HepG2 (cell line): ENCODE measurements around the gene DACT2.

Source experiments
- GABPA ChIP-seq, 2 experiments: IDR thresholded peaks; 2 replicates each; pipeline ENCODE4 v1.6.1; 2011 to 2016; ENCODE audit warnings: low read depth in 2 of 2, low read length in 1 of 2, missing biosample characterization in 1 of 2, missing genetic modification characterization in 1 of 2
- KAT7 ChIP-seq: IDR thresholded peaks from 2 replicates; pipeline ENCODE4 v1.6.1; 2018; ENCODE audit warnings: borderline replicate concordance, missing compliant biosample characterization
- TBP ChIP-seq: sonication (generic); formaldehyde crosslinking; IDR thresholded peaks from 2 replicates; pipeline ENCODE4 v1.5.0; 2020; ENCODE audit warnings: missing genetic modification reagents
- ZBTB20 ChIP-seq: sonication (generic); formaldehyde crosslinking; IDR thresholded peaks from 2 replicates; pipeline ENCODE4 v1.8.1; 2023; ENCODE audit warnings: missing genetic modification reagents, low read depth, mild to moderate bottlenecking, borderline replicate concordance
- ZNF143 ChIP-seq: sonication (generic); formaldehyde crosslinking; IDR thresholded peaks from 2 replicates; pipeline ENCODE4 v1.4.0; 2020; ENCODE audit warnings: missing genetic modification reagents
- ZNF274 ChIP-seq: sonication (generic); formaldehyde crosslinking; IDR thresholded peaks from 2 replicates; pipeline ENCODE4 v1.5.1; 2020; ENCODE audit warnings: mild to moderate bottlenecking, missing genetic modification reagents
- TF ChIP-seq, protein P1 (sequence below): sonication (generic); formaldehyde crosslinking; IDR thresholded peaks from 2 replicates; pipeline ENCODE4 v1.5.0; 2020; ENCODE audit warnings: mild to moderate bottlenecking, missing genetic modification reagents, moderate library complexity
- TF ChIP-seq, protein P2 (sequence below): sonication (generic); formaldehyde crosslinking; IDR thresholded peaks from 2 replicates; pipeline ENCODE4 v1.5.0; 2020; ENCODE audit warnings: missing genetic modification reagents
- TF ChIP-seq, protein P3 (sequence below): sonication (generic); formaldehyde crosslinking; IDR thresholded peaks from 2 replicates; pipeline ENCODE4 v1.9.0; 2021; ENCODE audit warnings: missing genetic modification reagents, borderline replicate concordance

DNA sequence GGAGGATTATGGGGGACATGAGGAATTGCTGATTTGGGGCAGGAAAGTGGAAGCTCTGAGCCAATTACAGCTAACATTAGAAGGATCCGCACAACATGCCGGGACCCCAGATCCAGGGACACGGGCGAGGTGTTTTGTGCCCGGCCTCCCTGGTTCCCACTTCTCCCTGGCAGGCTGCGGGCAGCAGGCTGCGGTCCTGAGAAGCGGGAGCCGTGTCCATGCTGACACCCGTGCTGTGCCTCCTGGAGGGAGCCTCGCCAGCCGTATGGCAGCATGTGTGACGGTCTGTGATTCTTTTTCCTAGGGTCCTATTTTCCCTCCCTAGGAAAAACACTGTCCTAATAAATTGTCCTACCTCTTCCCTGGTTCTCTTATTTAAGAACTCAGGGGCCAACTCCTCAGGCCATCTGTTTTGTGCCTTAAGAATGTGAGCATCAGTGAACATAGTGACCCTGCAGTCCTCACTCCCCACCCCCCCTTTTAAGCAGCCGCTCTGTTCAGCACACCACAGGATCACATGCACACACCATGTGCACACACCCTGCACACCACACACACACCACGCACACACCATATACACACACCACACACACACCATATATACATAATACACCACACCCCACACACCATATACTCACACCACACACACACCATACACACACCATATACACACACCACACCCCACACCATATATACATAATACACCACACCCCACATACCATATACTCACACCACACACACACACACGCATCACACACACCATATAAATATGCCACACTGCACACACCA, 49.9 kb downstream of the DACT2 start:
- TF ChIP-seq ZBTB20 (CRISPR knock-in tag): no peak
- TF ChIP-seq ZNF274: no peak
- no peak for TF ChIP-seq ZNF143 (CRISPR knock-in tag)
- TF ChIP-seq, protein P1, sequence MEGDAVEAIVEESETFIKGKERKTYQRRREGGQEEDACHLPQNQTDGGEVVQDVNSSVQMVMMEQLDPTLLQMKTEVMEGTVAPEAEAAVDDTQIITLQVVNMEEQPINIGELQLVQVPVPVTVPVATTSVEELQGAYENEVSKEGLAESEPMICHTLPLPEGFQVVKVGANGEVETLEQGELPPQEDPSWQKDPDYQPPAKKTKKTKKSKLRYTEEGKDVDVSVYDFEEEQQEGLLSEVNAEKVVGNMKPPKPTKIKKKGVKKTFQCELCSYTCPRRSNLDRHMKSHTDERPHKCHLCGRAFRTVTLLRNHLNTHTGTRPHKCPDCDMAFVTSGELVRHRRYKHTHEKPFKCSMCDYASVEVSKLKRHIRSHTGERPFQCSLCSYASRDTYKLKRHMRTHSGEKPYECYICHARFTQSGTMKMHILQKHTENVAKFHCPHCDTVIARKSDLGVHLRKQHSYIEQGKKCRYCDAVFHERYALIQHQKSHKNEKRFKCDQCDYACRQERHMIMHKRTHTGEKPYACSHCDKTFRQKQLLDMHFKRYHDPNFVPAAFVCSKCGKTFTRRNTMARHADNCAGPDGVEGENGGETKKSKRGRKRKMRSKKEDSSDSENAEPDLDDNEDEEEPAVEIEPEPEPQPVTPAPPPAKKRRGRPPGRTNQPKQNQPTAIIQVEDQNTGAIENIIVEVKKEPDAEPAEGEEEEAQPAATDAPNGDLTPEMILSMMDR (CRISPR knock-in tag): no peak
- no peak for TF ChIP-seq TBP (CRISPR knock-in tag)
- no peak for TF ChIP-seq GABPA (IDR thresholded peaks at IDR 0.05; ENCODE audit: low read depth, low read length)
- TF ChIP-seq GABPA (CRISPR knock-in tag; IDR thresholded peaks at IDR 0.05; ENCODE audit: low read depth): no peak
- TF ChIP-seq KAT7: no peak
- TF ChIP-seq, protein P2, sequence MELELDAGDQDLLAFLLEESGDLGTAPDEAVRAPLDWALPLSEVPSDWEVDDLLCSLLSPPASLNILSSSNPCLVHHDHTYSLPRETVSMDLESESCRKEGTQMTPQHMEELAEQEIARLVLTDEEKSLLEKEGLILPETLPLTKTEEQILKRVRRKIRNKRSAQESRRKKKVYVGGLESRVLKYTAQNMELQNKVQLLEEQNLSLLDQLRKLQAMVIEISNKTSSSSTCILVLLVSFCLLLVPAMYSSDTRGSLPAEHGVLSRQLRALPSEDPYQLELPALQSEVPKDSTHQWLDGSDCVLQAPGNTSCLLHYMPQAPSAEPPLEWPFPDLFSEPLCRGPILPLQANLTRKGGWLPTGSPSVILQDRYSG (CRISPR knock-in tag): no peak
- TF ChIP-seq, protein P3, sequence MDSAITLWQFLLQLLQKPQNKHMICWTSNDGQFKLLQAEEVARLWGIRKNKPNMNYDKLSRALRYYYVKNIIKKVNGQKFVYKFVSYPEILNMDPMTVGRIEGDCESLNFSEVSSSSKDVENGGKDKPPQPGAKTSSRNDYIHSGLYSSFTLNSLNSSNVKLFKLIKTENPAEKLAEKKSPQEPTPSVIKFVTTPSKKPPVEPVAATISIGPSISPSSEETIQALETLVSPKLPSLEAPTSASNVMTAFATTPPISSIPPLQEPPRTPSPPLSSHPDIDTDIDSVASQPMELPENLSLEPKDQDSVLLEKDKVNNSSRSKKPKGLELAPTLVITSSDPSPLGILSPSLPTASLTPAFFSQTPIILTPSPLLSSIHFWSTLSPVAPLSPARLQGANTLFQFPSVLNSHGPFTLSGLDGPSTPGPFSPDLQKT (CRISPR knock-in tag): no peak
